GM12864 (cell line): ENCODE measurements around the gene TEX11.
"Not testable (repeated sequence)": the region's sequence is repeated elsewhere in the genome, so short reads cannot be mapped to it uniquely, and the experiment has no call there.

Experiments used
- DNase-seq: peaks from one replicate; pipeline ENCODE4 v3.0.0-alpha.2; 2011; ENCODE audit warnings: low read depth
- H3K4me3 ChIP-seq: 2 replicates; pipeline ENCODE4 v1.5.1; 2011; ENCODE audit warnings: mild to moderate bottlenecking, low read depth, low read length, control low read depth
- CTCF ChIP-seq: IDR thresholded peaks from 2 replicates; pipeline ENCODE4 v1.5.1; 2011; ENCODE audit warnings: low read depth, mild to moderate bottlenecking, moderate library complexity, low read length, control low read depth, inconsistent platforms; ENCODE audit errors: missing control alignments

TEX11 gene

DNA sequence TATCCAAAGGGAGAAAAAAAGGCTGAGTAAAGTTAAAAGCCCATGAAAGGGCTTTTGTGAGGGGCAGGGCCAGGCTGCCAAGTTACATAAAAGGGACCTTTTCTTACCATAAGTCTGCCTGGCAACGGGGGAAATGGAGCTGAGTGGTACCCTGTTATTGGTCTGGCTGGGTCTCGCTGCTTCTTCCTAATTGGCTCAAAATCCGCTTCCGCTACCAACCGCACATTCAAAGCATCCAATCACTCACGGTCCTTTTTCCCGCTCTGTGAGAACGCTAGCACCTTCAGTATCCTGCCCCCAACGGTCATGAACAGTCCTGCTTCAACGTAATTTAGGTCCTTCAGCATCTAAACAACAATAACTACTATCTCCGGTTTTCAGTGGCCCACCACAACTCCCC is 611 bp downstream of the TEX11 start:
- TF ChIP-seq CTCF = no peak
- H3K4me3 ChIP-seq = no peak overlapping the region
- no peak for DNase-seq

- H3K4me3 ChIP-seq = no peak overlapping the region
- no peak for DNase-seq
- no peak for TF ChIP-seq CTCF
These were observed 7.0 kb downstream of the TEX11 start for GRCh38 chrX:70901465-70901864.

DNA sequence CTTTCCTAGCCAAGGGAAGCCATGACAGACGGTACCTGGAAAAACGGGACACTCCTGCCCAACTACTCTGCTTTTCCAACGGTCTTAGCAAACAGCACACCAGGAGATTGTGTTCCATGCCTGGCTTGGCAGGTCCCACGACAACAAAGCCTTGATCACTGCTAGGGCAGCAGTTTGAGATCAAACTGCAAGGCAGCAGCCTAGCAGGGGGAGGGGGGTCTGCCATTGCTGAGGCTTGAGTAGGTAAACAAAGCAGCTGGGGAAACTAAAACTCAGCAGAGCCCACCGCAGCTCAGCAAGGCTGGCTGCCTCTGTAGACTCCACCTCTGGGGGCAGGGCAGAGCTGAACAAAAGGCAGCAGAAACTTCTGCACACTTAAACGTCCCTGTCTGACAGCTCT is 18.1 kb downstream of the TEX11 start:
- not testable (repeated sequence) for DNase-seq, H3K4me3 ChIP-seq

GRCh38 chrX:70878902-70879301 is 29.6 kb downstream of the TEX11 start:
- DNase-seq = no peak
- no peak overlapping the region for H3K4me3 ChIP-seq
- TF ChIP-seq CTCF = no peak

DNA sequence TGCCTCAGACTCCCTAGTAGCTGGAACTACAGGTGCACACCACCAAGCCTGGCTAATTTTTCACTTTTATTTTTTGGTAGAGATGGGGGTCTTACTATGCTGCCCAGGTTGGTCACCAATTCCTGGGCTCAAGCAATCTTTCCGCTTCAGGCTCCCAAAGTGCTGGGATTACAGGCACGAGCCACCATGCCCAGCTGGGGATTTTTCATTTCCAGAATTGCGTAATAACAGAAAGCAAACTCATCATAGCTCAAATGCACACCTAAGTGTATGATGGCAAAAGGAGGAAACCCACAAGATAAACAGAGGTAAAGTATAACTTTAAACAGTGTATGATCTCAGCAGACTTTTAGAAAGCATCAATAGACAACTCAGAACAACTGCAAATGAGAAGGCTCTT is 56.2 kb downstream of the TEX11 start:
- DNase-seq = no peak
- TF ChIP-seq CTCF = no peak
- H3K4me3 ChIP-seq = no peak overlapping the region

GRCh38 chrX:70844081-70844480 is 64.4 kb downstream of the TEX11 start:
- H3K4me3 ChIP-seq, DNase-seq: not testable (repeated sequence)

DNA sequence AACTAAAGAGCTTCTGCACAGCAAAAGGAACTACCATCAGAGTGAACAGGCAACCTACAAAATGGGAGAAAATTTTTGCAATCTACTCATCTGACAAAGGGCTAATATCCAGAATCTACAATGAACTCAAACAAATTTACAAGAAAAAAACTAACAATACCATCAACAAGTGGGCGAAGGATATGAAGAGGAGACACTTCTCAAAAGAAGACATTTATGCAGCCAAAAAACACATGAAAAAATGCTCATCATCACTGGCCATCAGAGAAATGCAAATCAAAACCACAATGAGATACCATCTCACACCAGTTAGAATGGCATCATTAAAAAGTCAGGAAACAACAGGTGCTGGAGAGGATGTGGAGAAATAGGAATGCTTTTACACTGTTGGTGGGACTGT is 64.9 kb downstream of the TEX11 start:
- DNase-seq, H3K4me3 ChIP-seq: not testable (repeated sequence)

GRCh38 chrX:70834589-70834988 is 73.9 kb downstream of the TEX11 start:
- no peak overlapping the region for H3K4me3 ChIP-seq
- no peak for TF ChIP-seq CTCF
- no peak for DNase-seq

- no peak for TF ChIP-seq CTCF
- no peak for DNase-seq
- no peak overlapping the region for H3K4me3 ChIP-seq
These were observed 81.8 kb downstream of the TEX11 start for GRCh38 chrX:70826715-70827114.
